HPDE6-E6E7 (cell line): ENCODE measurements around the gene NDUFV1.
A peak's percentile ranks its signal among the peaks of the same experiment; 100 is the strongest.
"Not testable (repeated sequence)": the region's sequence is repeated elsewhere in the genome, so short reads cannot be mapped to it uniquely, and the experiment has no call there.

ENCODE experiments used
- DNase-seq: peaks from one replicate; pipeline ENCODE4 v3.0.0; 2011; ENCODE audit warnings: missing footprints; ENCODE audit errors: extremely low spot score

NDUFV1 gene

GRCh38 chr11:67654225-67654624 lies 47.5 kb downstream of the NDUFV1 start:
- no peak for DNase-seq

GRCh38 chr11:67656278-67656922 lies 49.7 kb downstream of the NDUFV1 start:
- DNase-seq: peak; percentile 60

- no peak for DNase-seq
These were observed 50.6 kb downstream of the NDUFV1 start for GRCh38 chr11:67657300-67657699.

GRCh38 chr11:67659651-67660165 lies 53.0 kb downstream of the NDUFV1 start:
- not testable (repeated sequence) for DNase-seq

- not testable (repeated sequence) for DNase-seq
These were observed 54.0 kb downstream of the NDUFV1 start for GRCh38 chr11:67660752-67661151.
